ENCODE results near the gene NFRKB.
A peak's percentile ranks its signal among the peaks of the same experiment; 100 is the strongest.

The NFRKB gene

DNA sequence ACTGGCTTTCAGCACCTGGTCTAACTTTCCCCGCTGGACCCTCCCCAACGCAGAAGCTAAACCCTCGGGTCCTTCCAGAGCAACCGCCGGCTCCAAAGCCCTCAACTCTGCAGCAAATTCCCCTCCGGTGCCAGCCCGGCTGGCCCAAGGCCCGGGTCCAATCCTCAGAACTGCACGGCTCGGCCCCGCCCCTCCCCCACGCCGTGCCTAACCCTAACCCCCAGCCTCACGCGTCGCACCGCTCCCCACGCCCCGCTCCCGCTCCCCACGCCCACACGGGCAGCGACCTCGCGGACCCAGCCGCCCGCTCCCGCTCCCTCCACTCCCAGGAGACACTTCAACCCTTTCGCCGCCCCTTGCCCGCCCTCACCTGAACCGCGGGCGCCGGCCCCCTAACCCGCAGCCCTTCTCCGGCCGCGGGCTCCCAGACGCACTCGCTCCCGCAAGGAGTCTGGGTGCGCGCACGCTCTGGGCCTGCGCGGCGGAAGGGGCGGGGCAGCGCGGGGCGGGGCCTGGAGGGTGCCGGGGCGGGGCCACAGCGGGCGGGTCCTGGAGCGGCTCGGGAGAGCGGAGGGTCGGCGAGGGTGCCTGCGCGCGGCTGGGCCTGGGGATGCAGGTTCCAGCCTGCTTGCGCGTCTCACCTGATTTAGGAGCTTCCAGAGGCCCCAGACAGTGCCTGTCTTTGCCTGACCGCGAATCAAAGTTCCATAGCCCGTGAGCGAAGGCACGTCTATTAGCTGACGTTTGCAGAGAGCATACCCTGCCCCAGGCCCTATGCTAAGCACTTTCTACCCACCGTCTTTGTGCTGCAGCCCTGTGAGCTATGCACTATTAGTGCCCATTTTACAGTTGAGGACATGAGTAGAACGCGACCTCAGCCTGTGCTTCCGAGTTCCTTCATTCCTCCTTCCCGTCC, at the start of gene NFRKB:
TSS of gene NFRKB (minus strand) at position 453 of the 916 bp plus-strand sequence. CDS start 2,729 bp downstream, outside the sequence.
- DNase-seq (ENCODE audit: low read depth), result peak; percentile 46

GRCh38 chr11:129944696-129945095, 49.3 kb upstream of the NFRKB start:
- DNase-seq (ENCODE audit: low read depth), result no peak

DNA sequence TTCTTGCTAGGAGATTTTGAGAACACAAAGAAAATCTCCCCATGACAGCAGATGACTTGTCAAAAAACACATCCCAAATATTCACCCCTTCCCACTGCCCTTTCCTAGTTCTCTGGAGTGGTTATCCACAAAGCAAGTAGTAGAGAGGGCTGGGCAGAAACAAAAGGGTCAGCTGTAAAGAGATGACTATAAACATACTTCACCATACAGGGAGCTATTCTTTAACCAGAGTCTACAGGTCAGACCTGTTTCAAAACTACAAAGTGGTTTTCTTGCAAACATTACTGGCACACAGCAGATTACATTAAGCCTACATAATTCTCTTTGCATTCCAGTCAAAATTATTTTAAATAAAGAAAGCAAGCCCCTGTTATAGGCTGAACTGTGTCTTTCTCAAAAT, 47.7 kb upstream of the NFRKB start:
- DNase-seq (ENCODE audit: low read depth), result no peak

DNA sequence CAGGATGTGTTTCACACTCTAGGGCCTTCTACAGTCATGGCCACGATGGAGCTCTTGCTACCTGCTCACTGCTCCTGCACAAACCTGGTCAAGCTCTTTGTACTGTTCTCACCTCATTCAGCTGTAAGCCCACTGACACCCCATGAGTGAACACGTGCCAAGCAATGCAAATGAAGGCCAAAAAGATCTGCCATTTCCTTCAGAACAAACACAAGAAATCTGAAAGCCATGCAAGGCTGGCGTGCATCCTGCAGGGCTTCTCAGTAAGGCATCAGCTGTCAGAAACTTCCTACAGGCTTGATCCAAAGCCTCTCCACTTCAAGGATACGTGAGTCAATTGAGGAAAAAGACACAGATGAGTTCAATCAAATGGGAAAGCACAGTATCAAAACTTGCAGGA, 44.1 kb upstream of the NFRKB start:
- no peak for DNase-seq (ENCODE audit: low read depth)

- DNase-seq (ENCODE audit: low read depth), result no peak
Measured at GRCh38 chr11:129938764-129939163, 43.4 kb upstream of the NFRKB start.

GRCh38 chr11:129937592-129938238, 42.3 kb upstream of the NFRKB start:
- no peak for DNase-seq (ENCODE audit: low read depth)

DNA sequence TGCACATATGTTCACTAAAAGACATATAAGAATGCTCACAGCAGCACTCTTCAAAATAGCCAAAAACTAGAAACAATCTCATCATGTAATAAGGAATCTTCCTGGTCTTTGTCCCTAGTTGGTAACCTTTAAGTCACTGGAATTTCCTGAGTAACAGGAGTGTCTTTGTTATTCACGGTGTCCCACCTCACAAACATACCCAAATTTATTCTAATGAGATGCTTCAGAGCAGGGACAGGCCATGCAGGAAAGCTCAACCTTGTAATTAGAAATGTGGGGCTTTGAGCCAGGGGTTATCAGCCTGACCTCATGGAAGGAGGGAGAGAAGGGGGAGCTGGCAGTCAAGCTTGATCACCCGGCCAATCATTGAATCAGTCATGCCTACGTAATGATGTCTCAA, 40.3 kb upstream of the NFRKB start:
- no peak for DNase-seq (ENCODE audit: low read depth)

DNA sequence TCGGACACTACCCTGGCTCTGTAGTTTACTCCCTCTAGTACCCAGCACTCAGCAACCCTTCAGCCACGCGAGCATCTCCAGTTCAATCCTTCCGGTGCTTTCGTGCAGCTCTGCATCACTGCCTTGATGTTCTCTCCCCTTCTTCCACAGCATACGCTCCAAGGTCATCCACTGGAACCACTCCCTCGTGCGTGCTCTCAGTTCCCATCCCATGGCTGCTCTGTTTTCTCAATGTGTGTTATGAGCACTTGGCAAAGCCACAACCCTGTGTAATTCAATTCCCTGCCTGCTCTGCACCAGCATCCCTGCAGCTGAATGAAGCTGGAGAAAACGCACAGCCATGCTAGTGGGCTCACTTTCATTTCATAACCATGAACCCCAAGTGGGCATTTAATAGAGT, 38.5 kb upstream of the NFRKB start:
- DNase-seq (ENCODE audit: low read depth), result no peak

- no peak for DNase-seq (ENCODE audit: low read depth)
Measured at GRCh38 chr11:129933262-129933661, 37.9 kb upstream of the NFRKB start.

DNA sequence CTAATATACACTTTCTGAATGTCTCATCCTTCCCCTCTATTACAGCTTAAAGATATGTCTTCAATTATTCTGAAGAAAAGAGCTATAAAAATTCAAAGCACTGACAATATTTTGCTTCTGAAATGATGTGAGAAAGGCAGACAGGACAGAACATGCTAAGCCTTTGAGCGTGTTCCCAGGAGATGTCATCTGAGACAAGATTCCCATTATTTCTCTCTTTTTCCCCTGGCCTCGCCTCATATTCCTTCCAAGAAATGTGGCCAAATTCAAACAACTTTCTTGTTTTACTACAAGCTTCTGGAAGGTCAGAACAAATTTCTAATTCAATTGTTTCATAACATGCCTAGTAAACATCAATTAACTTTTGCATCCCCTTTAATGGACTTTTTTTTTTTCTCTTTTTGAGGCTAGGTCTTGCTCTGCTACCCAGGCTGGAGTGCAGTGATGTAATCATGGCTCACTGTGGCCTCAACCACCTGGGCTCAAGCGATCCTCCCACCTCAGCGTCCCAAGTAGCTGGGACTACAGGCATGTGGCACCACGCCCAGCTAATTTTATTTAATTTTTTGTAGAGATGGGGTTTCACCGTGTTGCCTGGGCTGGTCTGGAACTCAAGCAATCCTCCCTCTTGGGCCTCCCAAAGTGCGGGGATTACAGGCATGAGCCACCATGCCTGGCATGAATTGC, 37.1 kb upstream of the NFRKB start:
- DNase-seq (ENCODE audit: low read depth), result no peak

GRCh38 chr11:129930743-129931142, 35.4 kb upstream of the NFRKB start:
- no peak for DNase-seq (ENCODE audit: low read depth)

DNA sequence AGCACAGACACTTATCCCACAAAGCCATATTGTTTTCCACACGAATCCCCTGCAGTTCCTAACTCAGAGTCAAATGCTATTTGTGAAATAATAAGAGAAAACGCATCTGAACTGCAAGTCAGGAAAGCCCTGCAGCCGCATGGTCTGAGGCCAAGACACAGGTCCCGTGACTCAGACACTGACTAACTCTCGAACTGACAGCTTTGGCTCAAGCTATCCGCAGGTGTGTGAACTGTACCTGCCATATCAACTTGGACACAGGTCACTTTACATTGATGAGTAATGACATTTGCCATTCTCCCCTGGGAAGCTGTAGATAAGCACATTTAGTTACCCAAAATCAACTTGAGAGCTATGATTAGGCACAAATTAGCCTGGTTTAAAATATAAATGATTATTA, 34.9 kb upstream of the NFRKB start:
- no peak for DNase-seq (ENCODE audit: low read depth)

- DNase-seq (ENCODE audit: low read depth), result no peak
Measured at GRCh38 chr11:129929721-129930120, 34.3 kb upstream of the NFRKB start.

DNA sequence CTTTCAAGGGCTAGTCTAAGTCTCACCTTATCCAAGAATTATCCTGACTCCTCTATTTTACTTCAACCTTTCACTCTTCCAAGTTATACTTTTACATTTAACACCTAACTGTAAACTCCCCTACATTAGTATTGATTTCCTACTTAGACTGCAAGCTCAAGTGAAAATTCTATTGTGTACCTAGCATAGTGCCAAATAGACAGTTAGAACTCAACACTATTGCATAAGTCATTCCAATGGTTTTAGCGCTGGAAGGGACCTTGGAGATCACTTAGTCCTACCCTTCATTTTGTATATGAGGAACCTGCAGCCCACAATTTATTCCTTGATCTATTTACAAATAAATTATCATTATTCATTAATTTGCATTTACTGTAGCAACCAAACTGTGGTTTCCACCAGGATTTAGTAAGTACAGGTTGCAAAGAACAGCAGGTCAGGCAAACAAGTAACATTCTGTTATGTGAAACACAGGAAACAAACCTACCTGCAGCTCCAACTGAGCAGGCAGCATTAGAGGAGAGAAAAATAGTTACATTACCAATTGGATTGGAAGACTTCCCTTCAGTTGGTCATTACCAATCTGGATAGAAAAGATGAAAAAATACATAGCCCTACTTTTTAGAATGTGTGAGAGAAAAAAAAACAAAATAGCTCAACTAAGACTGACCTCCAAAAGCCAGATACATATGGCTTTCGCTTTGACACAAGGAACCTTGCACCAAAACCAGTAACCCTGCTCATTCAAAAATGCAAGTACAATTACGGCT, 33.7 kb upstream of the NFRKB start:
- no peak for DNase-seq (ENCODE audit: low read depth)

DNA sequence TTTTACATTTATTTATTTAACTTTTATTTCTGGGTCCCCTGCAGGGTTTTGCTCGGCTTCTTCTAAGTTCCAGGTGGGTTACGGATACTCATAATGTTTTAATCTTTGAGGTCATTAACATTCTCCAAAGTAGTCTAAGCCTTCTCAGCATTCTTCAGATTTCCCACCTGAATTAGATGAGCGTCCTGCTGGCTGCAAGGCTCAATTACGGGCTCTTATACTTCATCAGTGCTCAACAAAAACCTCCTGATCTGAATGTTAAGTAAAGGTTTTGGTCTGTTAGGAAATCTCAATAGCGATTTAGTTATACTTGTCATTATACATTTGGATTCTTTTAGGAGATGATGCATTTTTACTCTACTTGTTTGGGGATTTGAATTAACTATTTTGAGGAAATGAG, 27.3 kb upstream of the NFRKB start:
- DNase-seq (ENCODE audit: low read depth), result no peak

- DNase-seq (ENCODE audit: low read depth), result no peak
Measured at GRCh38 chr11:129918361-129918760, 23.0 kb upstream of the NFRKB start.

DNA sequence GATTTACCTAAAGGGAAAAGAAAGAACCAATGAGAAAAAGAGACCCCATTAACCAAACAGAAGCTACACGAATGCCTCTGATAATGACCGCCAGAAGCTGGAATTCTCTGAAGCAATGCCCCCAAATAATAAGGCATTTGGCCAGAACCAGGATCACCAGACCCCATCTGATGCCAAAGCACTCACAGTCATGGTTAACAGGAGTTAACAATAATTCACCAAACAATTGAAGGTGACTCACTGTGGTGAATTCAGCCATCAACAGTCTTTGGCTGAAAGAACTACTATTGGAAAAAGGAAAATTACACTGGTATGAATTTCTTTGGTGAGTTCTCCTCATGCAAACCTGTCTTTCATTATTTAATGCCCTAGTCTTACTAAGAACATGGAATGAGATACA, 21.9 kb upstream of the NFRKB start:
- DNase-seq (ENCODE audit: low read depth), result no peak

DNA sequence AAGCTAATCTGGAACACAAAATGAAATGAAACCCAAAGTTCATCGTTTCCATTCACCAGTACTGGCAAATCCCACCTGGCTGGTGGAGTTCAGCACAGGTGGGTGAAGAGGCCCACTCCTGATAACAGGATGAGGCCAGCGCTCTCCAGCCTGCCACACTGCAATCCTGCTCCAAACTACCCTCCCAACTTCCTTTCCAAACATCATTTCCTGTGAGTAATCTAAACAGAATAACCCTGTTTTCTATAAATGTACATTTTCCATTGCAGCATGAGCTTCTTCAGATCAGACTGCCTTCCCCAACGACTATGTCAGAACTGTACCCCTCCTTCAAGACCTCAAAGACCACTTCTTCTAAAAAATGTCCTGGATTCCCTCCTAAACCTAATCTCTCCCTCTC, 15.9 kb upstream of the NFRKB start:
- DNase-seq (ENCODE audit: low read depth), result no peak

- DNase-seq (ENCODE audit: low read depth), result no peak
Measured at GRCh38 chr11:129910360-129910759, 15.0 kb upstream of the NFRKB start.

DNA sequence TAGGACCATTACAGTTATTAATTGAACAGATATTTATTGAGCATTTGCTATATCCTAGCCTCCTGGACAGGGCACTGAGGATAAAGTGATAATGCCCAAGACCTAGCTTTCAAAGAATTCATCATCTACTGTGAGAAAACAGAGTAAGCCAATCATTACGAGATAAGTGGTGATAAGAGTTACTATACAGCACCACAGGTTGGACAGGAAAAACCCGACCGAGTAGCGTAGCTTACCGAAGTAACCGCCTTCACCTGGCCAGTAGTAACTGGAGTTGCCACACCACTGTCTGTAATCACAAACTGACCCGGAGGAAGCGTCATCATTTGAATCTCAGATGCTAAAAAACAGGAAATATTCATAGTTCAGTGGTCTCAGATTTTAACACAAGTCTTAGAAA, 10.0 kb upstream of the NFRKB start:
- no peak for DNase-seq (ENCODE audit: low read depth)

- DNase-seq (ENCODE audit: low read depth), result no peak
Measured at GRCh38 chr11:129896062-129896461, 684 bp upstream of the NFRKB start.
